HG03039 (cell line): ENCODE measurements around the gene NKTR.
A peak's percentile ranks its signal among the peaks of the same experiment; 100 is the strongest.
"Not testable (repeated sequence)": the region's sequence is repeated elsewhere in the genome, so short reads cannot be mapped to it uniquely, and the experiment has no call there.

Experiments used
- ATAC-seq: cut with Tn5 transposase; IDR thresholded peaks from one replicate; pipeline ENCODE4 v1.9.1; 2021; ENCODE audit warnings: mild to moderate bottlenecking, moderate library complexity; ENCODE audit not compliant: unreplicated experiment

NKTR gene

DNA sequence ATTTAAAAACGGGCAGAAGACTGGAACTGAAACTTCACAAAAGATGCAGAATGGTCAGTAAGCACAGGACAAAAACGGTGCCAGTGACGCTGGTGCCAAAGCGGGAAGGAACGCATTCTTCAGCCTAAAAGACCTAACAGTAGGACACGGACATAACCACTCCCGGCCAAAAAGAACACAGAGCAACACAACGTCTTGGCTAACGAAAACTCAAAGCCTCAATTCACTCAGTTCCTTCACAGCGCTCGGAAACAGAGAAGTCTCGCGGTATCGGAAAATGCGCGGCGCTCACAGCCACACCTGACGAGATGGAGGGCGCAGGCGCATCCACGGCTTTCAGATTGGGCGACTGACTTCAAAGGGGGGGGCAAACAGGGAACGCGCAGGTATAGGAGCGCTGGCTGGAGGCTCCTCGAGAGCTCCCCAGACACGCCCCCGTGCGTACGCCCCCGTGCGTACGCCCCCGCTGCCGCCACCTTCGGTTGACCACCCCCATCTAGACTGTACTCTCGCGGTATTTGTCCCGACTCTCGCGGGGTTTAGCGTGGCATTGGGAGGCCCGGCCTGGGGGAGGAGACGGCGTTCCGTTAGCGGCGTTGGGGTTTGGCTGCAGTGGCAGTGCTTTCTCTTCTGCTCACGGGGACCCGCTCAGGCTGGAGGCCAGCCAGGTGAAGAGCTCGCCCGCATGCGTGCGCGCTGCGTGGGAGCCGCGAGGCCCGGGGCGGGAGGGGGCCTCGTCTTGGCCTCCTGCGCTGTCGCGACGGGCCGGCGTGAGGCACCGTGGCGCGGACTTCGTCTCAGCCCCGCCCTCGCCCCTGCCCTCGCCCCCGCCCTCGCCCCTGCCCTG is at the start of gene NKTR:
Gene NKTR (plus strand): TSS at position 576 of the 847 bp plus-strand sequence. CDS start 321 bp downstream, outside the sequence.
- ATAC-seq = peak; percentile 77

DNA sequence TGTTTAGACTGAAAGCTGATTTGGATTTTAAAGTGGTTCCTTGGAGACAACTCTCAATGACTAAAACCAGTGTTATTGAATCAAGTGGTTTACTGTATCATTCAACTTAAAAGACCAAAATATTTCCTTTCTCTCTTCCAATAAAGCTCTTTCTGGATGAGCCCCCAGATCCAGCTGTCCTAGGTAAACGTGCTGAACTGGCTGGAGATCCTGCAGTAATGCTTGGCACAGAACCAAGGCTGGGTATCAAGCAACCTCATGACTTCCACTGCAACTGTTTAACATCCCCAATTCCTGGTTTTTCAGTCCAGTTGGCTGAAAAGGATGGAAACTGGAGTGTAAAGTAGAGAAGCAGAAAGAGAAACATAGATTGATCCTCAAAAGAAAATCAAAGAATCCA is 47.7 kb upstream of the NKTR start:
- ATAC-seq = no peak

DNA sequence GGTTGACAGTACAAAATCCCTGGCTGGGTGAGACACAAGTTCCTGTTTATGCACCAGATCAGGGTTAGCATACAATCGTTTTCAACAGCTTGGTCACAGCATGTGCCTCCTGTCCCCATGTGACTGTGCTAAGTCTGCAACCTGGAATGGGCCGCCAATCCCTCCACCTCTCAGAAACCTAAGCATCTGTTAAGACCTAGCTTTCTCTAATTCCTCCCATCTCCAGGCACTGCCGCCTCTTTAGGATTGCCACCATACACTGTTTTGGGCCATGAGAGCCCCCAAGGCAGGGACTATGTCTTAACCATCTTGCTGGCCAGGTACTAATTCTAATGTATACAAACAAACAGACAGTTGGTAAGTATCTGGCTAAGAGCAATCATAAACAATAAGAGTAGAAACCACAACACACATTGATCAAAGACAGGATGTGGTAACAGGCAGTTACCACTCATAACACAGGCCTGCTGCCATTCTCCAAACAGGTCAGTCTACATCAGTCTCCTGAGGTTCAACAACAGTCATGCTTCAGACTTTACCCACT is 44.3 kb upstream of the NKTR start:
- no peak for ATAC-seq

DNA sequence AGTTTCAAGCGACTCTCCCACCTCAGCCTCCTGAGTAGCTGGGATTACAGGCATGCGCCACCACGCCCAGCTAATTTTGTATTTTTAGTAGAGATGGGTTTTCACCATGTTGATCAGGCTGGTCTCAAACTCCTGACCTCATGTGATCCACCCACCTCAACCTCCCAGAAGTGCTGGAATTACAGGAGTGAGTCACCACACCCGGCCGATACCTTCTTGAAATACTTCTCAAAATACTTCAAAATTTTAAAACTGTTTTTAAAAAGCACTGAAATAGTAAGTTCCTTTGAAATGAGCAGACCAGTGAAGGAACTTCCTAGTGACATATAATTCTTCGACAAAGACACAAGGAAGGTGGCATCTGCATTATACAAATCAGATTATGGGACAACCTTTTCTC is 43.7 kb upstream of the NKTR start:
- not testable (repeated sequence) for ATAC-seq

DNA sequence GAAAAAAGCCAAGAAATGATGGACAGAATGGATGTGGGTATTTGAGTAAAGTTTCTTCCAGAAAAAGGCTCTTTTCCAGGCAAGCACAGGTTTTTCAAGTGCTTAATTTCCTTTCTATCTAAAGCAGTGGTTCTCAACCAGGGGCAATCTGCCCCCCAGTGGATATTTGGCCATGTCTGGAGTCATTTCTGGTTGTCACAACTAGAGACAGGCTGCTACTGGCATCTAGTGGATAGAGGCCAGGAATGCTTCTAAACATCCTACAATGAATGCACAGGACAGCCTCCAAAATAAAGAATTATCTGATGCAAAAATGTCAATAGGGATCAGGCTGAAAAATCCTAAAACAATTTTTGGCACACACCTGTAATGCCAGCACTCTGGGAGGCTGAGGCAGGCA is 42.6 kb upstream of the NKTR start:
- no peak for ATAC-seq

DNA sequence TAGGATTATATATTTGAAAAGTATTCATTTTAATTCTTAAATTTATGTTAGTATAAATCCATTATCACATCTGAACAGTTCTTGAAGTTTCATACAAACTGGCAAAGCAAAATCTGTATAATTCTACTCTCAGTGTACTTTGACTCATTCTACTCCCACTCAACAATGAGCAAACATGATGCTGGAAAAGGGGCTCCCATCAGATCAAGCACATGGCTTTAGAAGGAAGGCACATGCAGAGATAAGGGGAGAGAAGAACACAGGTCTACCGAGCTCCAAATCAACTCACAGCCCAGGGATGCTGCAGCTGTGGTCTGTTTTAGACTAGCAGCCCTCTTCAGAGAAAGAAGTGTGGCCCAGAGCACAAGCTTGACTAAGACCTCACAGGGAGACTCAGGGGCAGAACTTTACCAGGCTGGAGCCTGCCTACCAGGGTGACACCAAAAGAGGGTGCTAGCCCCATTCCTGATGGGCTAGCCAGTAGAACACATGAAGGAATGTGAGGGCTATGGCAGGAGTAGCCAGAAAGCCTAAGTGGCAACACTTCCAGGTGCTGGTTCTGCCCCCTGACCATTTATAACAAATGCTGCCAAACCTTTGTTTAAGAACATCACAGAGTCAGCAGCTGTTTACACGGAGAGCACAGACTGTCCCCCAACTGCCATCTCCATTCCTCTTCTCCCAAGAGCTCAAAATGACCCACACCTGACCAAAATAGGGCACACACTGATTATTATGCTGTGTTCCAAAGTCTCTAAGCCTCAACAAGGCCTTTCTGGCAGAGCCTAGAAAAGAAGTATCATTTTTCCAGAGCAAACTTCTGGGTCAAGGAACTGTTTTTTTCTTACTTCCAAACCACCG is 38.2 kb upstream of the NKTR start:
- no peak for ATAC-seq

DNA sequence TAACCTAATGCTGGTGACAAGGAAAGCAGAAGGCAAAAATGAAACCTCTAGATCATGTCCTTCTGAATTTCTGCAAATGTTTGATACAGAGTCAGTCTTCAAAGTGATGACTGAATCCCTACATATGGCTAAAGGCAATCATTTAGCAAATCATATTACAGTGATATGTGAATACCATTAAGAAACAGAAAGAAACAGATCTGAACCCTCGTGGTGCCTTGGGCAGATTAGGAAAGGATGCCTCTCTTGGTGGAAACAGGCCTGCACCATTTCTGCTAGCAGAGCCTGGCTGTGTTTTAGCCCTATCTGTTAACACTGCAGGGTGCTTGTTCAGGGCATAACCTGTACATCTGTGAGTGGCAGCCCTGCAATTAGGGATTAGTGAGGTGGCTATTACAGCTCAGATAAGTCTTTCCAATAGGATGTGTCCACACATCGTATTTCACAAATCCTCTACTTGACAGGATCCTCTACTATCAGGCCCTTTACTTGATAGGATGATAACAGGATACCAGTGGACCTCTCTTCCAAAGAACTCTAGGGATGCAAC is 30.8 kb upstream of the NKTR start:
- no peak for ATAC-seq

DNA sequence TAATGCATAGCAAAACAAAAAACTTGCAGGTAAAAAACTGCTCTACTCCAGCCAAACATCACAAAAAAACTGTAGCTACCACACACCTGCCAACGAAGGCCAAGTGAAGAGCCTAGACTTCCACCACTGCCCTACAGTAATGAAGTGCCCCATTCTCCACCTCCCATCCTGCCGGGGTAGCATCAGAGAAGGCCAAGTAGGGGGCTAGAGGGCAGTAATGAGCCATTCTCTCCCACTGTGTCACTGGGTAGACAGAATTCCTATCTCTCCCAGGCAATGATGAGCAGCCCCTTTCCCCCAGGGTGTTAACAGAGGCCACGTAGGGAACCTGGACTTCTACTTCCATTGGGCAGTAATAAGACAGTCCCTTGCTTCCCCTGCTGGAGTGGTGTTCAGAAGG is 28.2 kb upstream of the NKTR start:
- no peak for ATAC-seq

DNA sequence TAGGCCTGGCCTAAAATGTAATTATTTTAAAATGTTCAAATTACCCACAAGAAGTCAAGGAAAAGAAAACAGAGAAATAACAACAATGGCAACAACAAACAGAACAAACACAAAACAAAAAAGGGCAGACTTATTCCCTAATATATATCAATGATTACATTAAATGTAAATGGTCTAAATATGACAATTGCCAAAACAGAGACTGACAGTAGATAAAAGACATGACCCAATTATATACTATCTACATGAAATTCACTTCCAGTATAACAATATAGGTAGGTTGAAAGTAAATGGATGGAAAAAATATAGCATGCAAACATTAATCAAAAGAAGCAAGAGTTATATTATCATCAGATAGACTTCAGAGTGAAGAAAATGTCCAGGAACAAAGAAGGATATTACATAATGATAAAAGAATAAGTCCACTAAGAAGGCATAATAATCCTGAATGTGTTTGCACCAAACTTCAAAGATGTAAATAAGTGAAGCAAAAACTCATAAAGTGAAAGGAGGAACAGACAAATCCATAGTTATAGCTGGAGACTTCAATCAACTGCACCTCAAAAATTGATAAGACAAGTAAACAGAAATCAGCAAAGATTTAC is 25.2 kb upstream of the NKTR start:
- no peak for ATAC-seq

DNA sequence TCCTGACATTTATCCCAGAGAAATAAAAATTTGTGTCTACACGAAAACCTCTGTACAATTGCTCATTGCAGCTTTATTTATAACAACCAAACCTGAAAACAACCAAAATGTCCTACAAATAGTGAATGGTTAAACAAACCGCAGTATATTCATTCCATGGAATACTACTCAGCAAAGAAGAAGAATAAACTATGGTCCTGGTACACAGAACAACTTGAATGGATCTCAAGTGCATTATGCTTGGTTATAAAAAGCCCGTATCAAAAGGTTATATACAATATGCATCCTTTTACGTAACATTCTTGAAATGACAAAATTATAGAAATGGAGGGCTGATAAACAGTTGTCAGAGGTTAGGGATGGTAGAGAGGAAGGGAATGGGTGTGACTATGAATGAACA is 22.4 kb upstream of the NKTR start:
- no peak for ATAC-seq

DNA sequence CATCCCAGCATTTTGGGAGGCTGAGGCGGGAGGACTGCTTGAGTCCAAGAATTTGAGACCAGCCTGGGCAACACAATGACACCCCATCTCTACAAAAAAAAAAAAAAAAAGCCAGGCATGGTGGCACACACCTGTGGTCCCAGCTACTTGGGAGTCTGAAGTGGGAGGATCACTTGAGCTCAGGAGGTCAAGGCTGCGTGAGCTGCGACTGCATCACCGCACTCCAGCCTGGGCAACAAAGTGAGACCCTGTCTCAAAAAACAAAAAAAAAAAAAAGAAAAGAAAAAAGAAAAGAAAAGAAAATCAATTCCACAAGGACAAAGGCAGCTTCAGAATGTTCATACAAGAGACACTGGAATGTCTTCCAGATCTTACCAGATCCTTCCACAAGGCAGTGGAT is 21.1 kb upstream of the NKTR start:
- ATAC-seq = not testable (repeated sequence)

DNA sequence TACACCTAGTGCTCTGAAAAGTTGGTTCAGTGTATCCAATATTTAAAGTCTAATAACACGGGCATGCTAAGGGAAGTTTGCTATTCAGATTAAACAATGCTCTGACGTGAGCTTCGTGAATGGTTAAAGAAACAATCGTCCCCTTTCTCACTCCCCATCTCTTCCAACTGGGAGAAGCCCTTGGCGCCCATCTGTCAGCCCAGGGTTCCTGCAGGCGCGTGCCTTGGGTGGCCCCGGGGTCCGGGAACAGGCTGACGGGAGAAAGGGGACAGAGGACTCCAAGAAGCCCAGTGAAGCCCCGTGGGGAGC is 19.1 kb upstream of the NKTR start:
- no peak for ATAC-seq

DNA sequence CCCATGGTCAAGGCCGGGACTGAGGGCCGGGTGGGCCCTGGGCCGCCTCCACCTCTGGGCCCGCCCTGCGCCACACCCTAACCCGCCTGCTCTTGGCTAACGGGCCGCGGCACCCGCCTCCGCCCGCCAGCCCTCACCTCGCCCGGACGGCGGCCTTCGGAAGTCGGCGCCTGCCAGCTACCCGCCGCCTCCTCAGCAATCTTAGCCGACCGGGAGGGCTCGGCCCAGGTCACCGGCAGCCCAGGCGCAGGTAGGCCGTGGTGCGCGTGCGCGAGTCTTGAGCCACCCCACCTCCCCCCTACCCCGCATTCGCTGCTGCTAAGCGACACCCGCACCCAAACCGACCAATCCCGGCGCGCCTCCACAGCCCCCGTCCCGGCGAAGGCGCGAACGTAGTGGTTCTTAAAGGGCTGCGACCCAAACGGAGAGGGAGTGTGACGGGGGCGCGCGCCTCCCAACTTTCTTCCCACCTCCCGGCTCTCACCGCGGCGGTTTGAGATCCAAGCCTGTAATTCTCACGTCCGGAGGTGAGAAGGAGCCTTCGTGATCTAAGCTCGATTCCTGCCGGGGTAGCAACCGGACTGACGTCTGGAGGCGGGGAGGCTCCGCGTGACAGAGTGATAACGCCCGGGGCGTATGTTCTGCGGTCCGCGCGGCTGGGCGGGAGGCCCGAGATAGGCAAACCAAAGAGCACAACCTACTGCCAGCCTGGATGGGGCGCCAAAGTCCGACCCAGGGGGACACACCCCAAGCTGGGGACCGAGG is 18.6 kb upstream of the NKTR start, which contains the start of gene SEC22C:
Gene SEC22C (minus strand): TSS at position 259 of the 765 bp plus-strand sequence. CDS start 12,921 bp downstream, outside the sequence.
- peak; percentile 86 for ATAC-seq

DNA sequence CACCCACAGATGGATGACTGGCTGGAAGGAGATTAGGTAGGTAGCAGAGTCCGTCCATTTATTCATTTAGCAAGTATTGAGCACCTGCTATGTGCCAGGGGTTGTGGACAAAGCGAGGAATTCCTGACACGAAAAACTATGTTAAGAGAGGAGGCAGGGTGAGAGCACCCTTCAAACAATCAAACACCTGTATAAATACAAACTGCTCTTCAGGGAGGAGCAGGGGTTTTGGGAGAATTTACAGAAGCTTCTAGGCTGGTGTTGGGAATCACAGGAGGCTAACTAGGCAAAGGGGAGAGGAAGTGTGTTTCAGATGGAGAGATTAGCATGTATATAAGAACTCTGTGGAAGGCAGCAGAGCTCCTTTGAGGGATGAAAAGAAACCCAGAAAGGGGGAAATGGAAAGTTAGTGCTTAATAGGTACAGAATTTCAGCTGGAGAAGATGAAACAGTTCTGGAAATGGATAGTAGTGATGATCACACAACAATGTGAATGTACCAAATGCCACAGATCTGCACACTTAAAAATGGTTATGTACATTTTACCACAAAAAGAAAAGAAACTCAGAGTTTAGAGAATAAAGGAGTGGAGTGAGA is 17.9 kb upstream of the NKTR start:
- ATAC-seq = no peak

DNA sequence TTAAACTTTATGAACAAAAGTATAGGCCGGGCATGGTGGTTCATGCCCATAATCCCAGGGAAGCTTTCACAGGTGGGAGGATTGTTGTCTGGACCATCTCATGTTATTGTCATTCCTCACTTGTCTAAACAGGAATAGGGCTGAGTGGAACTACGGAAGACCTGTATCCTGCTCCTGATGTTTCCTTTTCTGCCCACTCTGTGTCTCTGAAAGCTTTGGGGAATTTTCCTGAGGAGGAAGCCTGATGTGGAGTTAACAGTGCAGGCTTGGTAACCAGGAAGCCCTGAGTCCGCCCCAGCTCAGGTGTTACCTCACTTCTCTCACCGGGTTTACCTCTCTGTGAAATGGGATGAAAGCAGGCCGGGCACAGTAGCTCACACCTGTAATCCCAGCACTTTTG is 11.9 kb upstream of the NKTR start:
- no peak for ATAC-seq

DNA sequence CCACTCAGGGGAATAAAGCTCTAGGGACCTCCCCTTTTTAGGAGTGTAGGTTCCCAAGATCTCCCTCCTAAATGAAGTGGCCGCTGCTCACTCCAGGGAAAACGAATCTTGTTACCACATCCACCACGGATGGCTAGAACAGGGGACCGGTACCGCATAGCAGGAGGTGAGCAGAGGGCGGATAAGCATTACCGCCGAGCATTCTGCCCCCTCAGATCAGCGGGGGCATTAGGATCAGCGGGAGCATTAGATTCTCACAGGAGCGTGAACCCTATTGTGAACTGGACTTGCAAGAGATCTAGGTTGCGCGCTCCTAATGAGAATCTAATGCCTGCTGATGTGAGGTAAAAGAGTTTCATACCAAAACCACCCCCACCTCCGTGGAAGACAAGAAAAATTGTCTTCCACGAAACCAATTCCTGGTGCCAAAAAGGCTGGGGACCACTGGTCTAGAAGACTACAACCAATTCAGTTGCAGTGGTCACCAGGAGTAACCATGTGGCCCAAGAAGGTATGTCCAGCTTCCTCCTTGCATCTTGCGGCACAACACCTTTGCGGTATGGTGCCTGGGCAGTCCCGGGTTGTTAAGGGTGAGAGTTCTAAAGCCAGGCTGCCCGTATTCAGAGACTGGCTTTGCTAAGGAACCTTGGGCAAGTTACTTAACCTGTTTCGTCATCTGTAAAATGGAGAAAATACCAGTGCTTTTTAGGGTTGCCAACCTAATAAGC is 10.9 kb upstream of the NKTR start:
- ATAC-seq = no peak

DNA sequence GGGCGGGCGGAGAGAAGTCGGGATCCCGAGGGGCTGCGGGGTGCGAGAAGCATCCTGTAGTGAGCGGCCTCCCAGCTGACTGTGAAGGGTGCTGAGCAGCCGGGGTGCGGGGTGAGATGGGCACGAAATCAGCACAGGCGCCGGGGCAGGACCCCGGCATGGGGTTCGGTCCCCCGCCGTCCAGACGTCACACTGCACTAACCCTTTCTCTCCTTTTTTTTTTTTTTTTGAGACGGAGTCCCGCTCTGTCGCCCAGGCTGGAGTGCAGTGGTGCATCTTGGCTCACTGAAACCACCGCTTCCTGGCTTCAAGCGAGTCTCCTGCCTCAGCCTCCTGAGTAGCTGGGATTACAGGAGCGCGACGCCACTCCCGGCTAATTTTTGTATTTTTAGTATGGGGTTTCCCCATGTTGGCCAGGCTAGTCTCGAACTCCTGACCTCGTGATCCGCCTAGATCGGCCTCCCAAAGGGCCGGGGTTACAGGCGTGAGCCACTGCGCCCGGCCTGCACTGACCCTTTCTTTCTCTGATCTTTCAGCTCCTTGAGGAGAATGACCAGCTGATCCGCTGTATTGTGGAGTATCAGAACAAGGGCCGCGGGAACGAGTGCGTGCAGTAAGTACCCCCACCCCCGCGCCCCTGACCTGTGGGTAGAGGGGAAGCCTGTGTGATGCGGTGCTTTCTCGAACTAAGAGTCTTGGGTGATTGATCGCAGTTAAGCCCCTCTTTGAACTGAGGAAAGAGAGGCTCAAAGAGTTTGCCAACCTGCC is 9.3 kb upstream of the NKTR start:
- ATAC-seq = no peak

DNA sequence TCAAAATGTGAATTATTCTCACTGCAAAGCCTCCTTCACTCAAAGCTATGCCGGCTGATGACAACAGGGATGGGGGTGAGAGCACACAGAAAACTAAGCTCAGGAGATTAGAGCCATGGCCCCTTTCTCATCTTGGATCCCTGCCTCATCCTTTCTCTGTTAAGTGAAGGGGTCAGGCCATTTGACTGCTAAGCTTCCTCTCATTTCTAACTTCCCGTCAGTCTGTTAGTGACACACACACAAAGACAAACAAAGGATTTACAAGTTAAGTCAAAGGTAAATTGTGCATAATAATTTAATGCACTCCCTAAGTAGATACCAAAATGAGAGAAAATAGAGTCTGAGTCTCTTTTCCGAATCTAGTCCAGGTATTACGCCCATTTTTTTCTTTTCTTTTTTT is 8.7 kb upstream of the NKTR start:
- no peak for ATAC-seq

DNA sequence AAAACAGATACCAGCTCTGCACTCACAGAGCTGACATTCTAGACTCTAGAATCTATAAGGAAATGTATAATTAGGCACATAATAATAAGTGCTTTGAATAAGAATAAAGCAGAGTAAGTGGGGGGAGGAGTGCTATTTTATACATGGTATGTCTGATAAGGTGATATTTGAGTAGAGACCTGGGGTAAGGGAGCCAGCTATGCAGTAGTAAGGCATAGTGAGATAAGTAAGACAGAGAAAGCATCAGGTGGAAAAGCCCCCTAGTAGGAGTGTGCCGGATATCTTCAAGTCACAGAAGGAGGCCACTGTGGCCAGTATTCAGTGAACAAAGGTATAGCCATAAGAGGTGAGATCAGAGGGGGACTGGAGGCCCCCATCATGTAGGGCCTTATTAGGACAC is 6.9 kb upstream of the NKTR start:
- ATAC-seq = no peak
